Muscle of leg (tissue), 11 donors: ENCODE results near the gene SLC6A19. TPM values are rescaled to one million over a fixed set of nuclear protein-coding genes. Genes with fewer than 3 reads are reported as not detected.

Source experiments
- DNase-seq: peaks from one replicate; pipeline ENCODE4 v3.0.0; 2013
- H3K27ac ChIP-seq: one replicate; pipeline ENCODE4 v1.5.1; 2013; ENCODE audit warnings: mild to moderate bottlenecking, low read length, control low read depth
- H3K27me3 ChIP-seq: one replicate; pipeline ENCODE4 v1.6.1; 2013; ENCODE audit warnings: low read length; ENCODE audit not compliant: control insufficient read depth, insufficient read depth
- H3K36me3 ChIP-seq: one replicate; pipeline ENCODE4 v1.6.1; 2013; ENCODE audit warnings: low read length; ENCODE audit not compliant: control insufficient read depth, insufficient read depth
- H3K4me1 ChIP-seq: one replicate; pipeline ENCODE4 v1.6.1; 2013; ENCODE audit warnings: low read length; ENCODE audit not compliant: control insufficient read depth, insufficient read depth
- H3K4me3 ChIP-seq: one replicate; pipeline ENCODE4 v1.5.1; 2013; ENCODE audit warnings: low read length, control low read depth
- H3K9me3 ChIP-seq: replicated peaks from 2 replicates; pipeline ENCODE4 v1.6.1; 2013; ENCODE audit warnings: low read depth, low read length; ENCODE audit not compliant: control insufficient read depth
- WGBS: methylation state at CpG from one replicate; pipeline ENCODE4 v1.1.5; 2013; ENCODE audit warnings: missing lambda C conversion rate; ENCODE audit not compliant: insufficient coverage; 5-methylcytosine and 5-hydroxymethylcytosine counted together
- polyA plus RNA-seq, 8 donors: library from polyadenylated mRNA; unstranded; fragments of 120-200 nt; gene quantifications; one replicate each; pipeline versions ENCODE4 v1.2.1 to v1.2.3, GENCODE V29; 2013; ENCODE audit warnings: inconsistent platforms in 1 of 8, low replicate concordance in 1 of 8; ENCODE audit not compliant: insufficient read length in 8 of 8, insufficient read depth in 1 of 8
- total RNA-seq: library from RNA; stranded (reverse); fragments of 120-200 nt; gene quantifications from one replicate; pipeline ENCODE4 v1.2.4, GENCODE V29; 2013

SLC6A19 gene
- total and polyA plus RNA-seq, 9 donors, result 0.03 to 9.9 (median 0.11) TPM; not detected in 4

DNA sequence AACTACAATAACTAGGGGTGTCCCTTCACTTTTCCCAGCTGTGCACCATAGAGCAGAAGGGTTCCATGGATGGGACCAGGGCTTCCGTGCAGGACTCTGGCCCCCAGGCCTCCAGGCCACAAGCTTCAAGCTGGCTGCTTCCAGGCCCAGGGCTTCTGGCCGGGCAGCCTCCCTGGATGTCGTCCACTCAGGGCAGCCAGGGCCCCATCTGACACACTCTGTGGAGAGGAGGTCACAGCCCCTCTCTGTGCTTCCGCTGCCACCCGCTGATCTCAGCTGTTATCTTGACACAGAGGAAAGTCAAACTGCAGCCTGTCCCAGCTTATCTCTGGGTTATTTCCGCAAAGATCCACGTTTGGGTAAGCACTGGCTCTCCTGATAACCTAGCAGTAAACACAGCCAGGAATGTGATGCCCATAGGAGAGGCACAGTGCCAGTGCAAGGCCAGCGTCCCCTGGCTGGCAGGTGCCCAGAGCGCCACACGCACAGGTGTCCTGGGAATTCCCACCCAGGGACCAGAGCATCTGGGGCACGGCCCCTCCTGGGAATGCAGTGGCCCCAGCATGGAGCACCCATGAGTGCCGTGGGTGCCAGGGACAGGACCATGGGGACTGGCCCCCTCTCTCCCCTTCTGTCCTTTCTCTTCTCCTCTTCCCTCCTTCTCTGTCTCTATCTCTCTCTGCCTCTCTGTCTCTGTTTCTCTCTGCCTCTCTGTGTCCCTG is 15.6 kb upstream of the SLC6A19 start:
- H3K9me3 ChIP-seq, result no peaks in the 10 kb centered on the region
- H3K36me3 ChIP-seq, result no peaks in the 10 kb centered on the region
- DNase-seq, result no peak
- H3K4me1 ChIP-seq, result peaks cover 14% of the 10 kb centered on the region
- WGBS, result 65% methylated on average over 12 of the region's 12 CpGs
- peaks cover 11% of the 10 kb centered on the region for H3K27me3 ChIP-seq
- no peak overlapping the region for H3K27ac ChIP-seq
- H3K4me3 ChIP-seq, result no peak overlapping the region

DNA sequence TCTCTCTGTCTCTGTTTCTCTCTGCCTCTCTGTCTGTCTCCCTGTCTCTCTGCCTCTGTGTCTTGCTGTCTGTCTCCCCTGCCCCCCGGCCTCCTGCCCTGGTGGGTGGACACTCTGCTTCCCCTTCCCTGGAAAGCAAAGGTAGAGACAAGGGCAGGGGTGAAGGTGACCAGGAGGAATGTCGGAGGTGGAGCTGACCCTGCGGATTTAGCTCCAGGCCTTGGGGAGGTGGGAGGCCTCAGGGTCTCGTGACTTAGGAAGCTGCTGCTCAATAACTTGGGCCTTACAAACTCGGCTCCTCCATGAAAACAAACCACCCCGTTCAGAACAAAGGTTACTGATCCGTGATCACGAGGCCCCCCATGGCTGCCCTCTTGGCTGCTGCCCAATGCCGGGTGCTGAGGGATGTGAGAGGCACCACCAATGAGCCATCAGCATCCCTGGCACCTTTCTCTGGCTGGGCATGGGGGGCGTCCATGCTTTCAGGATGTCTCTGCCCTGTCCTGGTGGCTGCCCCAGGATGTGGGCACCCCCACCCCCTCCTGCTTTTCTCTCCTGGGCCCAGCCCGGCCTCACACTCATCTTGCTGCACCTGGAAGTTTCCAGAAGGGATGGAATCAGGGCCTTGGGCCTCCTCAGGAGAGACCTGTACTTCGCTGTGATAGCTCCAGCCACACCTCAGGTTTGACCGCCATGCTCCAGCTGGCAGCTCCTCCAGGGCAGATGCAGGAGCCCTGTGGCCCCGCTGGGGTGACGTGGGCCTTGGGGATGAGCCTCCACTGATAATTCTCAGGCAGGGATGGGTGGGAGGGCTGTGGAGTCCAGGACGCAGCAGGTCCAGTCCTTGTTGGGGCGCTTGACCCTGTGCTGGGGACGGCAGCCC is 14.8 kb upstream of the SLC6A19 start:
- Histone ChIP-seq H3K4me1 (peaks cover 14% of the 10 kb centered on the region), H3K27ac (no peak overlapping the region), H3K4me3 (no peak overlapping the region), H3K27me3 (peaks cover 14% of the 10 kb centered on the region), H3K9me3 (no peaks in the 10 kb centered on the region), H3K36me3 (no peaks in the 10 kb centered on the region)
- no peak for DNase-seq
- WGBS, result 62% methylated on average over 13 of the region's 18 CpGs

DNA sequence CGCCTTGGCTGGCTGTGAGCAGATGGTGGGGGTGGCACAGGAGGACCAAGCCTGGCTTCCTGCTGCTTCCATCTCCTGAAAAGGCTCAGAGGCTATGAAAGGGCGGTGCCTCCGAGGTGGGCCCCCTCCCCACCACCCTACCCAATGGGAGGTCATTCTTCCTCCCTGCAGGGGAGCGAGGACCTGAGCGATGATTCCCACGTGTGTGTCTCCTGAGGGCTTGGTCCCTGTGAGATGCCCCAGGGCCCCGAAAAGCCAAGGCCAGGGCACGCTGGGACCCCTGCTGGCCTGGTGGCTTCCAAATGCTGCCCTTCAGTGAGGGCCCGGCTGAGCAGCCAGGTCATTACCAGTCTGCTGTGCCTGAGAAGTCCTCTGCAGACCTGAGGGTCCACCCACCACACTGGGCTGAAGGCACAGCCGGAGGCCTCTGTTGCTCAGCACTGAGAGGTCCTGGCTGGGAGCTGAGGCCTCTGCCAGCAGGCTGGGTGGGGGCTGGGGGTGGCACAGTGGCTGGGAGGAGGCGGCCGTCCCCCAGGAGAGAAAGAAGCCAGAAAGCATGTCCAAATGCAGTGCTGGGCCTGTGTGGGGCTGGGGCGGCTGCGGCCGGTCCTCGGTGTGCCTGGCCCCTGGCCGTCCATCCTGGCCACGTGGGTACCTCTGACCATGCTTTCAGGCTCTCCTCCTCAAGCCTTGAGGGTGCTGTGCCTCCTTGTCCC is 14.0 kb upstream of the SLC6A19 start:
- no peak for DNase-seq
- whole genome bisulfite sequencing, result 80% methylated on average over 16 of the region's 18 CpGs
- Histone ChIP-seq H3K4me3 (no peak overlapping the region), H3K27me3 (peaks cover 17% of the 10 kb centered on the region), H3K9me3 (no peaks in the 10 kb centered on the region), H3K36me3 (no peaks in the 10 kb centered on the region), H3K4me1 (peaks cover 13% of the 10 kb centered on the region), H3K27ac (no peak overlapping the region)

DNA sequence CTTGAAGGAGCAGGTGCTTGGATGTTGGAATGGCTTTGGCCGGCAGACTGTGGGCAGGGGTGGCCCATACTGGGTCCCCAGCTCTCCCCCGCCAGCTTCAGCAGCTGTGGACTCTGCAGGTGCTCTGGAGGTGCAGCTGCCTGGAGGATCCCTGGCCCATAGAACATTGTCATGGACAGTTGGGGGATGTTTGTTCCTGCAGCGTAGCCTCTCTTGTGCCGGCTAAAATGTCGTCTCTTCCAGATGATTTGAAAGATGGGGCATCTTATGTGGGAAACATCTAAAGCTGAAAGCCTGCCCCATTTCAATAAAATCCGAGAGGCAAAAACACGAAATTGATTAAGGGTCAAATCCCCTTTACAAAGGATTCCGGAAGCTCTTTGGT is 13.5 kb upstream of the SLC6A19 start:
- no peaks in the 10 kb centered on the region for H3K9me3 ChIP-seq
- DNase-seq, result no peak
- peaks cover 20% of the 10 kb centered on the region for H3K27me3 ChIP-seq
- H3K4me3 ChIP-seq, result no peak overlapping the region
- 63% methylated on average over 4 of the region's 8 CpGs for WGBS
- H3K36me3 ChIP-seq, result no peaks in the 10 kb centered on the region
- peaks cover 7% of the 10 kb centered on the region for H3K4me1 ChIP-seq
- H3K27ac ChIP-seq, result no peak overlapping the region

DNA sequence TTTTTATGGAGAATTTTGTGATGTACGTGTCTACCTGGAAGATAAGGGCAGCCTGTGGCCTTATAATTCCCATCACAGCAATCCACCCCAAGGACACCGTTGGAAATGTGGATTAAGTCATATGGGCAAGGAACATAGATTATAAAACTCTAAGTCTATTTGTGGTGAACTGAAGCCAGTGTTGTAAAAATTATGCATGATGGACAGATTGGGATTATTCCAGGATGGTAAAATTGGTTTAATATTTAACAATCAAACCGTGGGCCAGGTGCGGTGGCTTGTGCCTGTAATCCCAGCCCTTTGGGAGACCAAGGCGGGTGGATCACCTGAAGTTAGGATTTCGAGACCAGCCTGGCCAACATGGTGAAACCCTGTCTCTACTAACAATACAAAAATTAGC is 12.9 kb upstream of the SLC6A19 start:
- no peaks in the 10 kb centered on the region for H3K9me3 ChIP-seq
- H3K27me3 ChIP-seq, result peaks cover 25% of the 10 kb centered on the region
- H3K4me1 ChIP-seq, result peaks cover 4% of the 10 kb centered on the region
- no peak for DNase-seq
- no peak overlapping the region for H3K4me3 ChIP-seq
- 0% methylated on average over 1 of the region's 6 CpGs for WGBS
- no peak overlapping the region for H3K27ac ChIP-seq
- H3K36me3 ChIP-seq, result no peaks in the 10 kb centered on the region

DNA sequence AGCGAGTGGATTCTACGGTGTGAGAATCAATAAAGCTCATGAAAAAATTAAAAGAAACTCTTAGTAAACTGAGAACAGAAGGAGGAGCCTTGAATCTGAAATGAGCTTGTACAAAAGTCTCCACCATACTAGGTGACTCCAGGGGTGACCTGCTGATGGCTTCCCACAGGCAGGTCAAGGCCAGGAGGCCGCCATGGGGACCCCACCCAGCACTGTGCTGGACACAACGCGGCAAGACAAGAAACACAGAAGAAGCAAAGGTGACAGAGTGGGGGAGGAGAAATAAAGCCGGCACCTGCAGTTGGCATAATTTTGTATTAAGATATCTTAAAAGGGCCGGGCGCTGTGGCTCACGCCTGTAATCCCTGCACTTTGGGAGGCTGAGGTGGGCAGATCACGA is 12.1 kb upstream of the SLC6A19 start:
- WGBS, result 82% methylated on average over 7 of the region's 10 CpGs
- no peaks in the 10 kb centered on the region for H3K9me3 ChIP-seq

DNA sequence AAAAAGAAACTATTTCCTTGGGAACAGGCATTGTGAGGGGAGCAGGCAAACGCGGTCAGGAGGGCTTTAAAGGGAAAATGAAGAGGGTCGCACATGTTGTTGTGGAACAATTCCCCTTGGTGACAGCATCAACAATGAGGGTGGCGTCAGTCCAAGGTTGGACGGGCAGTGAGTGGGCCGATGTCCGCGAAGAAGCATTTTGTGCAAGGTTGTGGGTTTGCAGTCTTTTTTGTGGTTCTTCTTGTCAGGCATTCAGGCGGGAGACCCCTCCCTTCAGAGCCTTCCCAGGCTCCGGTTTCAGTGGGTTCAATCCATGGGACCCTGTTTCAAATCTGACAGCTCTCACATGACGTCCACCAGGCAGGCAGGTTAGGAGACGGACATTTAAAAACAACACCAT is 11.1 kb upstream of the SLC6A19 start:
- Histone ChIP-seq H3K27me3 (peaks cover 28% of the 10 kb centered on the region), H3K36me3 (no peaks in the 10 kb centered on the region), H3K4me1 (peaks cover 4% of the 10 kb centered on the region), H3K4me3 (no peak overlapping the region), H3K9me3 (no peaks in the 10 kb centered on the region), H3K27ac (no peak overlapping the region)
- DNase-seq, result no peak
- WGBS, result 53% methylated on average over 5 of the region's 12 CpGs

More for the DNA sequence above, 12.1 kb upstream of the SLC6A19 start:
- Histone ChIP-seq H3K4me1 (peaks cover 4% of the 10 kb centered on the region), H3K27ac (no peak overlapping the region), H3K27me3 (peaks cover 28% of the 10 kb centered on the region), H3K36me3 (no peaks in the 10 kb centered on the region), H3K4me3 (no peak overlapping the region)
- DNase-seq, result no peak

DNA sequence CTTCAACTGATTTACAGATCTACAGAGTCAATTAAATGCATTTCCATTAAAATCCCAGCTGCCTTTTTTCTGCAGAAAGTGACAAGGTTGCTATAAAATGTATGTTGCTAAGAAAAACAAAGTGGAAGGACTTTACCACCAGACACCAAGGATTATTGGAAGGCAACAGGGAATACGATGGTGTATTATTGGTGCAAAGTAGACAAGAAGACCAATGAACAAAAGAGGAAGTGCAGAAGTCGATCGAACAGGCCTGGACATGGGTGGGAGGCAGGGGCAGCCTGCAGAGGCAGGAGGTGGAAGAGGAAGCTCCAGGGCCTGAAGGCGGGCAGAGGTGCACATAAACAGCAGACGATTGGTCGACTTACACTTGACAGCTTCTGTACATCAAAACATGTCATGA is 10.6 kb upstream of the SLC6A19 start:
- 21% methylated on average over 6 of the region's 6 CpGs for WGBS
- Histone ChIP-seq H3K27me3 (peaks cover 26% of the 10 kb centered on the region), H3K36me3 (no peaks in the 10 kb centered on the region), H3K9me3 (no peaks in the 10 kb centered on the region), H3K4me3 (no peak overlapping the region), H3K27ac (no peak overlapping the region), H3K4me1 (peaks cover 3% of the 10 kb centered on the region)
- DNase-seq, result no peak

DNA sequence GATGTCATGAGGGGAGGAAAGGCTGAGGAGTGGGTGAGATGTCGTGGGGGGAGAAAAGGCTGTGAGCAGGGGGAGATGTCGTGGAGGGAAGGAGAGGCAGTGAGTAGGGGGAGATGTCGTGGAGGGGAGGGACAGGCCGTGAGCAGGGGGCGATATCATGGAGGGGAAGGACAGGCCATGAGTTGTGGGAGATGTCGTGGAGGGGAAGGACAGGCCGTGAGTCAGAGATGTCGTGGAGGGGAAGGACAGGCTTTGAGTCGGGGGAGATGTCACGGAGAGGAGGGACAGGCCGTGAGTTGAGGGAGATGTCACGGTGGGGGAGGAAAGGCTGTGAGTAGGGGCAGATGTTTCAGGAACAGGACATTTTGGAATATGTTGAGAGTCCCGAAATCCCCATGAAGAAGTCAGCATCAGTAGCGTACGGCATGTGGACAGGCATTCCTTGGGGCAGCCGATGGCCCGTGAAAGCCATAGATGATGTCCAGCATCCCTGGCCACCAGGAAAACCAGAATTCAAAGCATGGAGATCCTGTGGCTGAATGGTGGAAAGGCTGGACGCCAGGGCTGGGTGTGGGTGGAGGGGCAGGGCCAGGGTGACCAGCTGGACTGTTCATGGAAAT is 8.3 kb upstream of the SLC6A19 start:
- H3K36me3 ChIP-seq, result no peaks in the 10 kb centered on the region
- H3K27ac ChIP-seq, result no peak overlapping the region
- H3K27me3 ChIP-seq, result peaks cover 31% of the 10 kb centered on the region
- DNase-seq, result no peak
- no peak overlapping the region for H3K4me3 ChIP-seq
- 61% methylated on average over 18 of the region's 18 CpGs for WGBS
- H3K9me3 ChIP-seq, result no peaks in the 10 kb centered on the region
- H3K4me1 ChIP-seq, result no peaks in the 10 kb centered on the region

DNA sequence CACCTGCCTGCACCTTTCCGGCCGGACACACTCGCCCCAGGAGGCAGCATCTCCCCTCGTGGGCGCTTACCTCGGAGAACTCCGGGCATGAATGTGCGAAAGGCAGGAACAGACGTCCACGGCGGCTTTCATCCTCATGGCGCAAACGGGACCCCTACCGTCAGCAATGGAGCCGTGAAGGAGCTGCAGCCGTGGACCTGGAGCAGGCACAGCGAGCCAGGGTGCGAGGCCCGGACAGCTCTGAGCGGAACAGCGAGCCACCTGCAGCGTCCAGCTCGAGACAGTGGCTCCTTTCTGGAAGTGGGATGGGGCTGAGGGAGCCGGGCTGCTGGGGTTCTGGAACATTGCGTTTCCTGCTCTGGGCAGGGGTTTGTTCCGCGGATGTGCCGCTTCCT is 7.8 kb upstream of the SLC6A19 start:
- Histone ChIP-seq H3K27ac (no peak overlapping the region), H3K4me3 (no peak overlapping the region), H3K4me1 (no peaks in the 10 kb centered on the region), H3K27me3 (peaks cover 32% of the 10 kb centered on the region), H3K36me3 (no peaks in the 10 kb centered on the region), H3K9me3 (no peaks in the 10 kb centered on the region)
- no peak for DNase-seq
- 63% methylated on average over 28 of the region's 28 CpGs for WGBS
